Breast epithelium (tissue), 3 donors: ENCODE measurements around the gene KRTAP9-9.

Experiments
- CTCF ChIP-seq, 3 donors: fragments of 450-650 bp; IDR thresholded peaks; one replicate each; pipeline ENCODE4 v1.5.1; 2016 to 2017; ENCODE audit warnings: antibody characterized with exemption in 3 of 3, mild to moderate bottlenecking in 3 of 3, moderate library complexity in 3 of 3
- POLR2A ChIP-seq: fragments of 450-650 bp; IDR thresholded peaks from one replicate; pipeline ENCODE4 v1.6.1; 2016; ENCODE audit warnings: antibody characterized with exemption, mild to moderate bottlenecking, moderate library complexity
- POLR2AphosphoS5 ChIP-seq, 3 donors: sonication (generic); formaldehyde crosslinking; IDR thresholded peaks; one replicate each; pipeline ENCODE4 v1.6.1; 2017; ENCODE audit warnings: antibody characterized with exemption in 3 of 3

DNA sequence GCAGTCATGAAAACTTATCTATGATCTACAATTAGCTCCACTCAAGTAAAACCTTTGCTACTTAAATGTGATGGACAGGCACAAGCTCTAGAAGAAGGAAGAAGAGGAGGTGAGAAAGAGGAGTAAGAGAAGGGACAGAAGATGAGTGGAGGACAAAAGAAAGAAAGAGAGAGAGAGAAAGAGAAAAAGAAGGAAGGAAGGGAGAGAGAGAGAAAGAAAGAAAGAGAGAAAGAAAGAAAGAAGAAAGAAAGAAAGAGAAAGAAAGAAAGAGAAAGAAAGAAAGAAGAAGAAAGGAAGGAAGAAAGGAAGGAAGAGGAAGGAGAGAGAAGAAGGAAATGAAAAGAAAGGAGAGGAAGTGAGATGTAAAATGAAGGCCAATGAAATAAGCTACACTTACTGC lies 25.1 kb upstream of the KRTAP9-9 start:
- TF ChIP-seq CTCF (IDR thresholded peaks at IDR 0.05) (no peak), POLR2AphosphoS5 (IDR thresholded peaks at IDR 0.05) (no peak), POLR2A (no peak)
